ENCODE results near the gene FCN3. TPM values are rescaled to one million over a fixed set of nuclear protein-coding genes. Genes with fewer than 3 reads are reported as not detected.

FCN3 gene
- total and polyA plus RNA-seq, 2 of the 4 experiments (the other 2 are of a cell fraction) = not detected

DNA sequence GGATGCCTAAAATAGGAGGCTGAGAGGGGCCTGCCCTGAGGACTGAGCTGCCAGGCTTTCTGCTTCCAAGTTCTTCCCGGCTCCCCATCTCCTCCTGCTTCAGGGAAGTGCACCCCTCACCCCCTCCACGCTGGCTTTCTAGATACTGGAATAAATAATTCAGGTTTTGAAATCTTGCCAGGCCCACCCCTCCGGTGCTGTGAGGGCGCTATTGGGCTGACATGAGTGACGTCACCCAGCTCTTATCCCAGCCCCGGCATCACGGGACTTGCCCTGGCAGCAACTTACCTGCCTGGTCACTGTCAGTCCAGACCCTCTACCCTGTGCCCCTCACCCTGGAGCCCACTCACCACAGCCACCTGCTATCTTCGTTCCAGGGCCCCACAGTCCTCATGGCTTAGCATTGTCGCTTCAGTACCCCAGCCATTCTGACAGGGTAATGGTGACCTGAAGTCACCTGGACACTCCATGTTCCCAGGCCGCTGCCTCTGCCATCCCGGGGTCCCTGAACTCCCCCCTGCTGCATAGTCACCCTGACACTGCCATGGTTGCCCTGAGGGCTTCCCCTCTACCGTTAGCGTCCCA is 17.0 kb upstream of the FCN3 start:
- in situ Hi-C loops (cut with MboI; ENCODE audit: low sequenced_read_pairs) (loop anchor here (5.0 to 10.0 kb wide), 2 partner anchors 89 to 287 kb away; no protein-coding TSS in a partner anchor), intact Hi-C loops (cut with micrococcal nuclease) (loop anchor here (1.0 to 10.0 kb wide), 4 partner anchors 197 to 289 kb away; no protein-coding TSS in a partner anchor), dilution Hi-C loops (cut with HindIII; ENCODE audit: low sequenced_read_pairs, unreplicated experiment) (no loop called here)
- Histone ChIP-seq H3K4me2 (ENCODE audit: low read depth, low read length) (peak overlapping the region; percentile 47), H2BK15ac (ENCODE audit: low read depth, low read length) (peak overlapping the region; percentile 65; the same call in 1 of the 3 replicates), H3K56ac (ENCODE audit: extremely low read depth, insufficient read depth, low read length) (peak overlapping the region; percentile 42; the same call in 1 of the 2 replicates), H3K27me3 (ENCODE audit: control insufficient read depth, insufficient read depth, low read length) (peaks cover 3% of the 10 kb centered on the region; the same call in 1 of the 2 replicates), H4K20me1 (ENCODE audit: insufficient read depth, low read length) (no peaks in the 10 kb centered on the region), H2AK5ac (ENCODE audit: low read depth, low read length) (peak overlapping the region; percentile 63), H3K4me3 (ENCODE audit: insufficient read depth, low read depth, low read length) (peak overlapping the region; percentile 27; the same call in 1 of the 2 replicates), H2BK120ac (ENCODE audit: low read depth, low read length) (peak overlapping the region; percentile 48; the same call in 1 of the 2 replicates), H3K9me1 (ENCODE audit: insufficient read depth, low read length) (peaks cover 20% of the 10 kb centered on the region), H4K8ac (ENCODE audit: low read depth in 2 of 2, low read length in 2 of 2) (peak overlapping the region; percentile 60 to 83; a peak in 2 of 4 replicates), H3K4ac (ENCODE audit: low read depth, low read length) (peak overlapping the region; percentile 69), H3K27ac (ENCODE audit: insufficient read depth, low read length) (peak overlapping the region; percentile 2; the same call in 1 of the 2 replicates), H3K79me1 (ENCODE audit: low read depth in 1 of 2, low read length in 2 of 2) (peaks cover 0 to 28% of the 10 kb centered on the region in 2 experiments; a peak in 3 of 4 replicates), H3K14ac (replicated peaks; ENCODE audit: low read depth, low read length) (peak overlapping the region; percentile 82), H2BK5ac (ENCODE audit: low read depth, low read length, poor library complexity, severe bottlenecking) (peak overlapping the region; percentile 4), H4K5ac (ENCODE audit: low read depth, low read length) (peak overlapping the region; percentile 32), H3K9me3 (ENCODE audit: control insufficient read depth, insufficient read depth, low read length) (no peaks in the 10 kb centered on the region), H3K9ac (ENCODE audit: low read depth, low read length) (peak overlapping the region; percentile 6; the same call in 1 of the 2 replicates), H2BK20ac (ENCODE audit: low read depth, low read length) (peak overlapping the region; percentile 54; the same call in 1 of the 2 replicates), H3K23ac (ENCODE audit: low read depth, low read length) (peak overlapping the region; percentile 75; the same call in 1 of the 2 replicates), H2AFZ (replicated peaks; ENCODE audit: low read length, poor library complexity) (peak overlapping the region; percentile 98), H2AK9ac (replicated peaks; ENCODE audit: low read depth, low read length, poor library complexity) (peak overlapping the region; percentile 93), H3K36me3 (ENCODE audit: control insufficient read depth, insufficient read depth, low read length) (no peaks in the 10 kb centered on the region; the same call in 1 of the 2 replicates), H4K91ac (ENCODE audit: insufficient read depth, low read depth, low read length) (peak overlapping the region; percentile 56), H3K4me1 (ENCODE audit: control insufficient read depth, insufficient read depth, low read length) (peaks cover 15% of the 10 kb centered on the region), H3K18ac (ENCODE audit: low read depth, low read length) (no peak overlapping the region; the same call in 1 of the 2 replicates)
- no peak for TF ChIP-seq NFE2L2 (IDR thresholded peaks at IDR 0.05; ENCODE audit: low read depth, low read length)
- no peak for TF ChIP-seq ELK1 (IDR thresholded peaks at IDR 0.05; ENCODE audit: borderline replicate concordance, low read depth, low read length)
- 0 out of 2 replicates have a peak, but pooled peaks have one; percentile 18 for TF ChIP-seq BHLHE40 (IDR thresholded peaks at IDR 0.05; ENCODE audit: low read depth, low read length)
- no peak for TF ChIP-seq POLR2A (IDR thresholded peaks at IDR 0.05; ENCODE audit: low read depth, low read length)
- no peak for TF ChIP-seq RAD21 (IDR thresholded peaks at IDR 0.05; ENCODE audit: low read length)
- TF ChIP-seq MAFK (IDR thresholded peaks at IDR 0.05; ENCODE audit: low read depth, low read length) = no peak
- DNase-seq (peak; percentile 57), ATAC-seq (ENCODE audit: low read depth) (no peak)
- WGBS, 2 experiments (ENCODE audit: extremely low coverage in 2 of 2, insufficient read length in 1 of 2) = 20% methylated on average over 7 of the region's 13 CpGs; no CpG with 5 or more reads in 1 of the 2 experiments
- ChIA-PET POLR2A (ENCODE audit: unreplicated experiment) (interaction anchor here (1.2 to 1.4 kb wide), 2 partner anchors 26 to 92 kb away, joined by 3 to 7 read pairs; no protein-coding TSS in a partner anchor), CTCF (interaction anchor here (0.6 to 3.6 kb wide), 5 partner anchors 25 to 278 kb away, joined by 3 to 16 read pairs (median 4); partner anchors contain the start of gene MAP3K6)
- no TSS peak for BruUV-seq (replicated peaks)
